Panc1 (cell line): ENCODE measurements around the gene UQCC5. TPM values are rescaled to one million over a fixed set of nuclear protein-coding genes. Genes with fewer than 3 reads are reported as not detected.

Experiments
- ATAC-seq: fragments of 200-7000 bp; cut with Tn5 transposase; 2 replicates; pipeline ENCODE4 v1.9.1; 2020; ENCODE audit warnings: mild to moderate bottlenecking, moderate library complexity
- BruUV-seq: library from RNA; stranded (reverse); fragments of 400-500 nt; replicated peaks from 2 replicates; lab custom pipeline; 2021; lab: Mats Ljungman, UMichigan
- CTCF ChIA-PET: fragments of 300-600 bp; sonication (Branson Sonifier 250); formaldehyde crosslinking; loops from one replicate; lab custom pipeline; 2022; ENCODE audit warnings: antibody characterized with exemption; lab: Charles Lee
- POLR2A ChIA-PET: fragments of 300-600 bp; sonication (Branson Sonifier 250); formaldehyde crosslinking; loops from one replicate; lab custom pipeline; 2022; ENCODE audit warnings: antibody characterized with exemption; lab: Charles Lee
- DNase-seq: peaks from one replicate; pipeline ENCODE4 v3.0.0-alpha.2; 2010; ENCODE audit warnings: low read depth, low spot score
- H3K27ac ChIP-seq: 2 replicates; pipeline ENCODE4 v1.5.1; 2011; ENCODE audit warnings: mild to moderate bottlenecking, low read length, inconsistent platforms
- H3K27me3 ChIP-seq: fragments of 200-500 bp; sonication (Bioruptor generic); 2 replicates; pipeline ENCODE4 v1.6.0; 2014; ENCODE audit warnings: low read length, inconsistent platforms; ENCODE audit not compliant: control insufficient read depth, insufficient read depth
- H3K36me3 ChIP-seq: fragments of 200-500 bp; sonication (Bioruptor generic); 2 replicates; pipeline ENCODE4 v1.5.1; 2014; ENCODE audit warnings: inconsistent platforms, mild to moderate bottlenecking, low read length, moderate library complexity; ENCODE audit not compliant: control insufficient read depth, insufficient read depth
- H3K4me1 ChIP-seq: 2 replicates; pipeline ENCODE4 v1.5.1; 2011; ENCODE audit warnings: inconsistent platforms, mild to moderate bottlenecking, low read length, moderate library complexity; ENCODE audit not compliant: control insufficient read depth, insufficient read depth
- H3K4me3 ChIP-seq, 2 experiments: 2 replicates each; pipeline ENCODE4 v1.5.1; 2011 to 2012; ENCODE audit warnings: low read depth in 2 of 2, low read length in 2 of 2, mild to moderate bottlenecking in 2 of 2, inconsistent platforms in 1 of 2, moderate library complexity in 1 of 2
- H3K9me3 ChIP-seq: fragments of 200-500 bp; sonication (Bioruptor generic); 2 replicates; pipeline ENCODE4 v1.5.1; 2014; ENCODE audit warnings: low read depth, mild to moderate bottlenecking, inconsistent platforms, low read length, moderate library complexity; ENCODE audit not compliant: control insufficient read depth, insufficient read depth
- CTCF ChIP-seq: fragments of 450-650 bp; IDR thresholded peaks from 2 replicates; pipeline ENCODE4 v1.5.1; 2017; ENCODE audit warnings: mild to moderate bottlenecking
- POLR2AphosphoS5 ChIP-seq: IDR thresholded peaks from 2 replicates; pipeline ENCODE4 v1.6.1; 2012; ENCODE audit warnings: mild to moderate bottlenecking, low read depth, low read length, moderate library complexity
- SIN3A ChIP-seq: IDR thresholded peaks from 2 replicates; pipeline ENCODE4 v1.6.1; 2012; ENCODE audit warnings: low read depth, mild to moderate bottlenecking, low read length, moderate library complexity, borderline replicate concordance; ENCODE audit not compliant: insufficient read depth
- TCF7L2 ChIP-seq: IDR thresholded peaks from 2 replicates; pipeline ENCODE4 v1.6.1; 2011; ENCODE audit warnings: mild to moderate bottlenecking, low read depth, low read length, inconsistent platforms
- in situ Hi-C: cut with HindIII; loops from 2 replicates; pipeline ENCODE4 v1.10.0; 2016; ENCODE audit warnings: low sequenced_read_pairs, low pct_unique_long_range_greater_than_20kb
- intact Hi-C: fragments of 100-400 bp; cut with micrococcal nuclease; formaldehyde crosslinking; loops from one replicate; pipeline ENCODE4 v1.10.0; 2022; ENCODE audit not compliant: unreplicated experiment
- total RNA-seq: library from RNA; stranded (reverse); gene quantifications from one replicate; pipeline ENCODE4 v1.2.1, GENCODE V29; 2021; ENCODE audit not compliant: unreplicated experiment
- TF ChIP-seq, protein P1 (sequence below), 2 experiments: IDR thresholded peaks; 2 replicates each; pipeline ENCODE4 v1.6.1; 2011 to 2012; ENCODE audit warnings: low read depth in 2 of 2, control low read depth in 1 of 2, low read length in 1 of 2, mild to moderate bottlenecking in 1 of 2, moderate library complexity in 1 of 2; ENCODE audit not compliant: insufficient read depth in 1 of 2

The UQCC5 gene
- total RNA-seq, 1 experiment from 2014 or later = 27.3 TPM

DNA sequence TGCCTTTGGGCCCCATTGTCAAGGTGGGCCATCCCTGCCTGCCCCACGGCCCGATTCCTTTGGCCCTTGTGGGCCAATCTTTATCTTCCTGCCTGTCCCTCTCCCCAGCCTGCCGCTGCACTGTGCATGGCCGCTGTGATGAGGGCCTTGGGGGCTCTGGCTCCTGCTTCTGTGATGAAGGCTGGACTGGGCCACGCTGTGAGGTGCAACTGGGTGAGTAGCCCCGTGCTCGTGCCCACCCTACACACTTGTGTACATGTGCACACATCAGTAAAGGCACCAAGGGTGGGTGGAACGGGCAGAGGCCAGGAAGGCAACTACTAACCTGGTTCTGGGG is 14.9 kb upstream of the UQCC5 start:
- H3K36me3 ChIP-seq = no peaks in the 10 kb centered on the region
- TF ChIP-seq, protein P1, sequence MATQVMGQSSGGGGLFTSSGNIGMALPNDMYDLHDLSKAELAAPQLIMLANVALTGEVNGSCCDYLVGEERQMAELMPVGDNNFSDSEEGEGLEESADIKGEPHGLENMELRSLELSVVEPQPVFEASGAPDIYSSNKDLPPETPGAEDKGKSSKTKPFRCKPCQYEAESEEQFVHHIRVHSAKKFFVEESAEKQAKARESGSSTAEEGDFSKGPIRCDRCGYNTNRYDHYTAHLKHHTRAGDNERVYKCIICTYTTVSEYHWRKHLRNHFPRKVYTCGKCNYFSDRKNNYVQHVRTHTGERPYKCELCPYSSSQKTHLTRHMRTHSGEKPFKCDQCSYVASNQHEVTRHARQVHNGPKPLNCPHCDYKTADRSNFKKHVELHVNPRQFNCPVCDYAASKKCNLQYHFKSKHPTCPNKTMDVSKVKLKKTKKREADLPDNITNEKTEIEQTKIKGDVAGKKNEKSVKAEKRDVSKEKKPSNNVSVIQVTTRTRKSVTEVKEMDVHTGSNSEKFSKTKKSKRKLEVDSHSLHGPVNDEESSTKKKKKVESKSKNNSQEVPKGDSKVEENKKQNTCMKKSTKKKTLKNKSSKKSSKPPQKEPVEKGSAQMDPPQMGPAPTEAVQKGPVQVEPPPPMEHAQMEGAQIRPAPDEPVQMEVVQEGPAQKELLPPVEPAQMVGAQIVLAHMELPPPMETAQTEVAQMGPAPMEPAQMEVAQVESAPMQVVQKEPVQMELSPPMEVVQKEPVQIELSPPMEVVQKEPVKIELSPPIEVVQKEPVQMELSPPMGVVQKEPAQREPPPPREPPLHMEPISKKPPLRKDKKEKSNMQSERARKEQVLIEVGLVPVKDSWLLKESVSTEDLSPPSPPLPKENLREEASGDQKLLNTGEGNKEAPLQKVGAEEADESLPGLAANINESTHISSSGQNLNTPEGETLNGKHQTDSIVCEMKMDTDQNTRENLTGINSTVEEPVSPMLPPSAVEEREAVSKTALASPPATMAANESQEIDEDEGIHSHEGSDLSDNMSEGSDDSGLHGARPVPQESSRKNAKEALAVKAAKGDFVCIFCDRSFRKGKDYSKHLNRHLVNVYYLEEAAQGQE (IDR thresholded peaks at IDR 0.05; ENCODE audit: insufficient read depth in 1 of 2, low read depth in 2 of 2, low read length in 1 of 2) = no peak
- TF ChIP-seq SIN3A (no peak), POLR2AphosphoS5 (no peak), TCF7L2 (no peak), CTCF (no peak)
- CTCF ChIA-PET = no interaction called here
- no peak overlapping the region for H3K4me3 ChIP-seq
- in situ Hi-C loops (no loop called here), intact Hi-C loops (no loop called here)
- H3K4me1 ChIP-seq = no peaks in the 10 kb centered on the region
- BruUV-seq = no TSS peak
- no peaks in the 10 kb centered on the region for H3K9me3 ChIP-seq
- no peaks in the 10 kb centered on the region for H3K27me3 ChIP-seq
- H3K27ac ChIP-seq = no peak overlapping the region
- POLR2A ChIA-PET = no interaction called here
- no peak for ATAC-seq
- DNase-seq = no peak

- H3K4me1 ChIP-seq = no peaks in the 10 kb centered on the region; the same call in 1 of the 2 replicates
- no TSS peak for BruUV-seq
- no peaks in the 10 kb centered on the region for H3K36me3 ChIP-seq
- ChIA-PET CTCF (no interaction called here), POLR2A (no interaction called here)
- H3K27ac ChIP-seq = no peak overlapping the region
- intact Hi-C loops (no loop called here), in situ Hi-C loops (no loop called here)
- TF ChIP-seq SIN3A (no peak), CTCF (no peak), POLR2AphosphoS5 (no peak), TCF7L2 (no peak)
- TF ChIP-seq, protein P1 (IDR thresholded peaks at IDR 0.05; ENCODE audit: insufficient read depth in 1 of 2, low read depth in 2 of 2, low read length in 1 of 2) = no peak
- DNase-seq (no peak), ATAC-seq (no peak)
- no peaks in the 10 kb centered on the region for H3K27me3 ChIP-seq
- no peak overlapping the region for H3K4me3 ChIP-seq
- no peaks in the 10 kb centered on the region for H3K9me3 ChIP-seq
These were observed 14.3 kb upstream of the UQCC5 start for GRCh38 chr3:52521881-52522650.
